ENCODE data around the gene CNTNAP4. TPM values are rescaled to one million over a fixed set of nuclear protein-coding genes. Genes with fewer than 3 reads are reported as not detected.

Gene CNTNAP4
- total RNA-seq, 1 experiment from 2014 or later = not detected

DNA sequence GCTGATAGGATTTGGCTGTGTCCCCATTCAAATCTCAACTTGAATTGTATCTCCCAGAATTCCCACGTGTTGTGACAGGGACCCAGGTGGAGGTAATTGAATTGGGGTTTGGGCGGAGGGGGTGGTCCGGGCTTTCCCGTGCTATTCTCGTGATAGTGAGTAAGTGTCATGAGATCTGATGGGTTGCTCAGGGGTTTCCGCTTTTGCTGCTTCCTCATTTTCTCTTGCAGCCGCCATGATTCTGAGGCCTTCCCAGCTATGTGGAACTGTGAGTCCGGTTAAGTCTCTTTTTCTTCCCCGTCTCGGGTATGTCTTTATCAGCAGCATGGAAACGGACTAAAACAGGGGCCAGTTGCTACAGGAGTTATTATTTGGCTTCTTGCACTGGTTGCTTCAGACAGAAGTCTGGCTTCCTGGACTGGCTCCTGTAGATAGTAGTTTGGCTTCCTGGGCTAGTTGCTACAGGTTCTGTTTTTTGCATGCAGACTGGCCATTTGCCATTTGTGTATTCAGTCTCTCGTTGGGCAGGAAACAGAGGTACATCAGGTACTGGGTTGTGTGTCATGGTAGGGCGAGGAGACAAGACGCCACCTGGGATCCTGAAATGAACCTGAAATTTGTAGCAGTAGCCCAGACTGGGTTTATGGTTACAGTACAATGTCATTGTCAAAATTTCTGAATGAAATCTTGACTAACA lies 32.6 kb downstream of the CNTNAP4 start:
- ChIA-PET POLR2A (no interaction called here), CTCF (no interaction called here), RAD21 (ENCODE audit: low non-redundant PET in 1 of 2, low total read pairs in 2 of 2, uncharacterized antibody in 2 of 2, unreplicated experiment in 2 of 2) (no interaction called here)
- intact Hi-C loops (cut with micrococcal nuclease) = no loop called here
- ATAC-seq (no peak), DNase-seq (ENCODE audit: low read depth, low spot score) (no peak)
- H3K27me3 ChIP-seq (ENCODE audit: insufficient read depth, low read length) = no peaks in the 10 kb centered on the region
- H3K4me1 ChIP-seq (ENCODE audit: control insufficient read depth in 1 of 2, insufficient read depth in 2 of 2, low read length in 2 of 2) = no peaks in the 10 kb centered on the region
- BruUV-seq (replicated peaks) = no TSS peak
- no peaks in the 10 kb centered on the region; a peak in 1 of 4 replicates for H3K9me3 ChIP-seq (ENCODE audit: control insufficient read depth in 1 of 2, insufficient read depth in 1 of 2, low read depth in 1 of 2, low read length in 2 of 2)
- H3K9ac ChIP-seq (ENCODE audit: low read length) = no peak overlapping the region
- no peak overlapping the region for H3K4me2 ChIP-seq (ENCODE audit: low read length)
- no peak overlapping the region for H3K4me3 ChIP-seq (replicated peaks in 1 of 2; ENCODE audit: low read depth in 1 of 2, low read length in 2 of 2)
- no peaks in the 10 kb centered on the region for H3K79me2 ChIP-seq (ENCODE audit: insufficient read depth, low read length)
- no peaks in the 10 kb centered on the region for H3K36me3 ChIP-seq (ENCODE audit: control insufficient read depth in 1 of 2, insufficient read depth in 2 of 2, low read length in 2 of 2)
- TF ChIP-seq CEBPB (IDR thresholded peaks at IDR 0.05; ENCODE audit: low read depth) (no peak), POLR2AphosphoS5 (IDR thresholded peaks at IDR 0.05; ENCODE audit: low read depth, low read length) (no peak), RAD21 (IDR thresholded peaks at IDR 0.05; ENCODE audit: low read depth) (no peak), SP1 (IDR thresholded peaks at IDR 0.05; ENCODE audit: low read depth) (no peak), YY1 (IDR thresholded peaks at IDR 0.05; ENCODE audit: extremely low read depth, insufficient replicate concordance, low read depth, low read length) (no peak), EZH2phosphoT487 (IDR thresholded peaks at IDR 0.05; ENCODE audit: borderline replicate concordance) (no peak), SRF (IDR thresholded peaks at IDR 0.05; ENCODE audit: low read depth) (no peak), TCF7L2 (IDR thresholded peaks at IDR 0.05; ENCODE audit: borderline replicate concordance, extremely low read depth, insufficient read depth, insufficient read length) (no peak), SIN3A (IDR thresholded peaks at IDR 0.05; ENCODE audit: low read depth) (no peak), EZH2 (IDR thresholded peaks at IDR 0.05) (no peak), JUND (IDR thresholded peaks at IDR 0.05) (no peak), ZFX (IDR thresholded peaks at IDR 0.05) (no peak)
- TF ChIP-seq, protein P1, sequence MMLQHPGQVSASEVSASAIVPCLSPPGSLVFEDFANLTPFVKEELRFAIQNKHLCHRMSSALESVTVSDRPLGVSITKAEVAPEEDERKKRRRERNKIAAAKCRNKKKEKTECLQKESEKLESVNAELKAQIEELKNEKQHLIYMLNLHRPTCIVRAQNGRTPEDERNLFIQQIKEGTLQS (IDR thresholded peaks at IDR 0.05) = no peak
- TF ChIP-seq, protein P2, sequence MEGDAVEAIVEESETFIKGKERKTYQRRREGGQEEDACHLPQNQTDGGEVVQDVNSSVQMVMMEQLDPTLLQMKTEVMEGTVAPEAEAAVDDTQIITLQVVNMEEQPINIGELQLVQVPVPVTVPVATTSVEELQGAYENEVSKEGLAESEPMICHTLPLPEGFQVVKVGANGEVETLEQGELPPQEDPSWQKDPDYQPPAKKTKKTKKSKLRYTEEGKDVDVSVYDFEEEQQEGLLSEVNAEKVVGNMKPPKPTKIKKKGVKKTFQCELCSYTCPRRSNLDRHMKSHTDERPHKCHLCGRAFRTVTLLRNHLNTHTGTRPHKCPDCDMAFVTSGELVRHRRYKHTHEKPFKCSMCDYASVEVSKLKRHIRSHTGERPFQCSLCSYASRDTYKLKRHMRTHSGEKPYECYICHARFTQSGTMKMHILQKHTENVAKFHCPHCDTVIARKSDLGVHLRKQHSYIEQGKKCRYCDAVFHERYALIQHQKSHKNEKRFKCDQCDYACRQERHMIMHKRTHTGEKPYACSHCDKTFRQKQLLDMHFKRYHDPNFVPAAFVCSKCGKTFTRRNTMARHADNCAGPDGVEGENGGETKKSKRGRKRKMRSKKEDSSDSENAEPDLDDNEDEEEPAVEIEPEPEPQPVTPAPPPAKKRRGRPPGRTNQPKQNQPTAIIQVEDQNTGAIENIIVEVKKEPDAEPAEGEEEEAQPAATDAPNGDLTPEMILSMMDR (IDR thresholded peaks at IDR 0.05 in 2 of 3, conservative IDR thresholded peaks at IDR 0.05 in 1 of 3; ENCODE audit: borderline replicate concordance in 1 of 3, insufficient read depth in 1 of 3, low read depth in 2 of 3, low read length in 2 of 3) = no peak
- TF ChIP-seq, protein P3, sequence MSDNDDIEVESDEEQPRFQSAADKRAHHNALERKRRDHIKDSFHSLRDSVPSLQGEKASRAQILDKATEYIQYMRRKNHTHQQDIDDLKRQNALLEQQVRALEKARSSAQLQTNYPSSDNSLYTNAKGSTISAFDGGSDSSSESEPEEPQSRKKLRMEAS (IDR thresholded peaks at IDR 0.05) = no peak
- TF ChIP-seq, protein P4, sequence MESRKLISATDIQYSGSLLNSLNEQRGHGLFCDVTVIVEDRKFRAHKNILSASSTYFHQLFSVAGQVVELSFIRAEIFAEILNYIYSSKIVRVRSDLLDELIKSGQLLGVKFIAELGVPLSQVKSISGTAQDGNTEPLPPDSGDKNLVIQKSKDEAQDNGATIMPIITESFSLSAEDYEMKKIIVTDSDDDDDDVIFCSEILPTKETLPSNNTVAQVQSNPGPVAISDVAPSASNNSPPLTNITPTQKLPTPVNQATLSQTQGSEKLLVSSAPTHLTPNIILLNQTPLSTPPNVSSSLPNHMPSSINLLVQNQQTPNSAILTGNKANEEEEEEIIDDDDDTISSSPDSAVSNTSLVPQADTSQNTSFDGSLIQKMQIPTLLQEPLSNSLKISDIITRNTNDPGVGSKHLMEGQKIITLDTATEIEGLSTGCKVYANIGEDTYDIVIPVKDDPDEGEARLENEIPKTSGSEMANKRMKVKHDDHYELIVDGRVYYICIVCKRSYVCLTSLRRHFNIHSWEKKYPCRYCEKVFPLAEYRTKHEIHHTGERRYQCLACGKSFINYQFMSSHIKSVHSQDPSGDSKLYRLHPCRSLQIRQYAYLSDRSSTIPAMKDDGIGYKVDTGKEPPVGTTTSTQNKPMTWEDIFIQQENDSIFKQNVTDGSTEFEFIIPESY (IDR thresholded peaks at IDR 0.05; ENCODE audit: extremely low read depth, insufficient replicate concordance, low read length) = no peak
- no peak overlapping the region for H2AFZ ChIP-seq (ENCODE audit: low read depth, low read length, poor library complexity, severe bottlenecking)
- H3K9me2 ChIP-seq (ENCODE audit: insufficient read depth) = no peaks in the 10 kb centered on the region
- H4K20me1 ChIP-seq (ENCODE audit: insufficient read depth) = no peaks in the 10 kb centered on the region
- H3K27ac ChIP-seq (ENCODE audit: low read depth, low read length) = no peak overlapping the region

Data from HCT116 (cell line).